ENCODE results near the gene SLC22A1.

DNA sequence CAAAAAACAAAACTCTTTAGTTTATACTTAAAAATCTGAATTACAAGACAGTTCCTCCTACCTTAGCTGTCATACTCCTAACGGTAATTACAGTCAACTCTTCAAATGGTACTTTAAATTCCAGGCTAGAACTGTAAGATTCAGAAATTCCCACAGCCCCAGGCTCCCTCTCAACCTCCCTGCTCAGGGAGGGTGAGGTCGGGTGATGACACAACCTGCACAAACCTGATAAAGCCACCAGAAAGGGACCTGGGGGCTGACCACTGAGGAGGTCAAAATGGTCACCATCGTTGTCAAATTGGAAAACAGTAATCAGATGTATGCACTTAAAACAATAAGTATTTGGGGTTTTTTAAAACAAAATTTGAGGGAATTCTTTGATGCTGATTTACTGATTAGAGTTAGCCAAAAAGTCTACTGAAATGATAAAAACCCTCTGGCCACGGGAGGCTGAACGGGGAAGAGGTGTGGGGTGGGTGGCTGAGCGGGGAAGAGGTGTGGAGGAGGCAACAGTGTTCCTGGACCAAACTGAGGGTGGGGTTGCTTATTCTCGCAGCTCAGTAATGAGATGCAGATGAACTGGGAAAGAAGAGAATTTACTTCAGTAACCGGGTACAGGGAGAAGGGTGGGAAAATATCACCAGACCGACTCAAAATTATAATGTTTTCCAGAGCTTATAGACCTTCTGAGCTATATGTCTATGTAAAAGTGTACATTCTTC lies 52.4 kb downstream of the SLC22A1 start:
- TF ChIP-seq POLR2AphosphoS5 (IDR thresholded peaks at IDR 0.05; ENCODE audit: low read depth, low read length) (no peak), TAF1 (IDR thresholded peaks at IDR 0.05; ENCODE audit: borderline replicate concordance, insufficient read depth, low read length) (no peak)
- TF ChIP-seq, protein P1, sequence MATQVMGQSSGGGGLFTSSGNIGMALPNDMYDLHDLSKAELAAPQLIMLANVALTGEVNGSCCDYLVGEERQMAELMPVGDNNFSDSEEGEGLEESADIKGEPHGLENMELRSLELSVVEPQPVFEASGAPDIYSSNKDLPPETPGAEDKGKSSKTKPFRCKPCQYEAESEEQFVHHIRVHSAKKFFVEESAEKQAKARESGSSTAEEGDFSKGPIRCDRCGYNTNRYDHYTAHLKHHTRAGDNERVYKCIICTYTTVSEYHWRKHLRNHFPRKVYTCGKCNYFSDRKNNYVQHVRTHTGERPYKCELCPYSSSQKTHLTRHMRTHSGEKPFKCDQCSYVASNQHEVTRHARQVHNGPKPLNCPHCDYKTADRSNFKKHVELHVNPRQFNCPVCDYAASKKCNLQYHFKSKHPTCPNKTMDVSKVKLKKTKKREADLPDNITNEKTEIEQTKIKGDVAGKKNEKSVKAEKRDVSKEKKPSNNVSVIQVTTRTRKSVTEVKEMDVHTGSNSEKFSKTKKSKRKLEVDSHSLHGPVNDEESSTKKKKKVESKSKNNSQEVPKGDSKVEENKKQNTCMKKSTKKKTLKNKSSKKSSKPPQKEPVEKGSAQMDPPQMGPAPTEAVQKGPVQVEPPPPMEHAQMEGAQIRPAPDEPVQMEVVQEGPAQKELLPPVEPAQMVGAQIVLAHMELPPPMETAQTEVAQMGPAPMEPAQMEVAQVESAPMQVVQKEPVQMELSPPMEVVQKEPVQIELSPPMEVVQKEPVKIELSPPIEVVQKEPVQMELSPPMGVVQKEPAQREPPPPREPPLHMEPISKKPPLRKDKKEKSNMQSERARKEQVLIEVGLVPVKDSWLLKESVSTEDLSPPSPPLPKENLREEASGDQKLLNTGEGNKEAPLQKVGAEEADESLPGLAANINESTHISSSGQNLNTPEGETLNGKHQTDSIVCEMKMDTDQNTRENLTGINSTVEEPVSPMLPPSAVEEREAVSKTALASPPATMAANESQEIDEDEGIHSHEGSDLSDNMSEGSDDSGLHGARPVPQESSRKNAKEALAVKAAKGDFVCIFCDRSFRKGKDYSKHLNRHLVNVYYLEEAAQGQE (IDR thresholded peaks at IDR 0.05; ENCODE audit: insufficient read depth in 1 of 2, low read depth in 2 of 2, low read length in 2 of 2) = no peak
